Measurements from ENCODE around the gene ARL17B. TPM values are rescaled to one million over a fixed set of nuclear protein-coding genes. Genes with fewer than 3 reads are reported as not detected.
A peak's percentile ranks its signal among the peaks of the same experiment; 100 is the strongest.
"Not testable (repeated sequence)": the region's sequence is repeated elsewhere in the genome, so short reads cannot be mapped to it uniquely, and the experiment has no call there.

The ARL17B gene
- total RNA-seq, 1 experiment from 2014 or later = 11.1 TPM

- ATAC-seq = no peak
- Histone ChIP-seq H3K27me3 (ENCODE audit: low read length) (no peaks in the 10 kb centered on the region), H3K4me3 (ENCODE audit: low read length) (no peak overlapping the region), H3K9me3 (ENCODE audit: low read length) (no peaks in the 10 kb centered on the region), H2AFZ (ENCODE audit: low read length) (no peak overlapping the region), H3K79me2 (ENCODE audit: low read length) (no peaks in the 10 kb centered on the region), H3F3A (ENCODE audit: low read length, unreplicated experiment) (no peaks in the 10 kb centered on the region), H3K4me2 (ENCODE audit: low read length) (peak overlapping the region; percentile 3; the same call in 1 of the 2 replicates), H4K20me1 (ENCODE audit: low read length) (no peaks in the 10 kb centered on the region), H3K4me1 (ENCODE audit: insufficient read depth, low read length) (peaks cover 42% of the 10 kb centered on the region), H3K9ac (ENCODE audit: low read length) (no peak overlapping the region), H3K36me3 (ENCODE audit: low read depth, low read length) (no peaks in the 10 kb centered on the region), H3K27ac (ENCODE audit: low read length) (peak overlapping the region; percentile 22; the same call in 1 of the 2 replicates), H3K9me2 (replicated peaks; ENCODE audit: low read length) (no peaks in the 10 kb centered on the region)
- POLR2A ChIA-PET (ENCODE audit: unreplicated experiment) = interaction anchor here (0.7 kb wide), 1 partner anchor 56 kb away, joined by 3 read pairs; no protein-coding TSS in a partner anchor
- intact Hi-C loops (cut with micrococcal nuclease) = no loop called here
- no peak for TF ChIP-seq EZH2phosphoT487 (IDR thresholded peaks at IDR 0.05; ENCODE audit: borderline replicate concordance, low read length)
- no peak for TF ChIP-seq EZH2 (IDR thresholded peaks at IDR 0.05; ENCODE audit: low read length, unreplicated experiment)
- no peak for TF ChIP-seq CTCF (conservative IDR thresholded peaks at IDR 0.05; ENCODE audit: low read depth, low read length)
- peak; percentile 39 for DNase-seq
- BruUV-seq (replicated peaks) = TSS peak; percentile 40
- CTCF ChIA-PET = interaction anchor here (0.6 to 0.7 kb wide), 2 partner anchors 23 to 25 kb away, joined by 3 to 5 read pairs; no protein-coding TSS in a partner anchor
Observed at GRCh38 chr17:46262271-46262670, 99.3 kb downstream of the ARL17B start.

GRCh38 chr17:46259845-46260661 is 101.5 kb downstream of the ARL17B start:
- H3K9ac ChIP-seq (ENCODE audit: low read length); H3F3A ChIP-seq (ENCODE audit: low read length, unreplicated experiment); H3K27ac ChIP-seq (ENCODE audit: low read length); H3K79me2 ChIP-seq (ENCODE audit: low read length); H3K36me3 ChIP-seq (ENCODE audit: low read depth, low read length); H3K9me3 ChIP-seq (ENCODE audit: low read length); H4K20me1 ChIP-seq (ENCODE audit: low read length); intact Hi-C loops (cut with micrococcal nuclease); H3K27me3 ChIP-seq (ENCODE audit: low read length); H3K9me2 ChIP-seq (replicated peaks; ENCODE audit: low read length); BruUV-seq (replicated peaks); POLR2A ChIA-PET (ENCODE audit: unreplicated experiment): not testable (repeated sequence)
- H3K4me3 ChIP-seq (ENCODE audit: low read length) = peak overlapping the region; percentile 59
- CTCF ChIA-PET = interaction anchor here (0.6 to 1.0 kb wide), 4 partner anchors 14 to 674 kb away, joined by 3 to 9 read pairs (median 6); partner anchors contain the start of gene KANSL1
- peak overlapping the region; percentile 72 for H3K4me2 ChIP-seq (ENCODE audit: low read length)
- ATAC-seq = peak; percentile 80
- peak; percentile 55 for DNase-seq
- peaks cover 27% of the 10 kb centered on the region for H3K4me1 ChIP-seq (ENCODE audit: insufficient read depth, low read length)
- peak overlapping the region; percentile 69; the same call in 1 of the 2 replicates for H2AFZ ChIP-seq (ENCODE audit: low read length)

GRCh38 chr17:46256369-46256768 is 105.2 kb downstream of the ARL17B start:
- H3K36me3 ChIP-seq (ENCODE audit: low read depth, low read length); H3K27me3 ChIP-seq (ENCODE audit: low read length); intact Hi-C loops (cut with micrococcal nuclease); H4K20me1 ChIP-seq (ENCODE audit: low read length); ATAC-seq; H3K4me1 ChIP-seq (ENCODE audit: insufficient read depth, low read length); CTCF ChIA-PET; H3K4me3 ChIP-seq (ENCODE audit: low read length); H3K79me2 ChIP-seq (ENCODE audit: low read length); H3K9me2 ChIP-seq (replicated peaks; ENCODE audit: low read length); H3K27ac ChIP-seq (ENCODE audit: low read length); H3F3A ChIP-seq (ENCODE audit: low read length, unreplicated experiment); BruUV-seq (replicated peaks); H3K4me2 ChIP-seq (ENCODE audit: low read length); H3K9ac ChIP-seq (ENCODE audit: low read length); H3K9me3 ChIP-seq (ENCODE audit: low read length); H2AFZ ChIP-seq (ENCODE audit: low read length); DNase-seq: not testable (repeated sequence)
- POLR2A ChIA-PET (ENCODE audit: unreplicated experiment) = interaction anchor here (0.6 kb wide), 1 partner anchor 29 kb away, joined by 15 read pairs; no protein-coding TSS in a partner anchor

- H3K9me3 ChIP-seq (ENCODE audit: low read length); intact Hi-C loops (cut with micrococcal nuclease); H3K9me2 ChIP-seq (replicated peaks; ENCODE audit: low read length); H3K27ac ChIP-seq (ENCODE audit: low read length); CTCF ChIA-PET; H4K20me1 ChIP-seq (ENCODE audit: low read length); H3K27me3 ChIP-seq (ENCODE audit: low read length); H3K36me3 ChIP-seq (ENCODE audit: low read depth, low read length); DNase-seq; H3K9ac ChIP-seq (ENCODE audit: low read length); POLR2A ChIA-PET (ENCODE audit: unreplicated experiment); H3K79me2 ChIP-seq (ENCODE audit: low read length); H3F3A ChIP-seq (ENCODE audit: low read length, unreplicated experiment); H3K4me2 ChIP-seq (ENCODE audit: low read length); ATAC-seq; BruUV-seq (replicated peaks); H2AFZ ChIP-seq (ENCODE audit: low read length); H3K4me3 ChIP-seq (ENCODE audit: low read length); H3K4me1 ChIP-seq (ENCODE audit: insufficient read depth, low read length): not testable (repeated sequence)
Observed at GRCh38 chr17:46254215-46254614, 107.4 kb downstream of the ARL17B start.
